Measurements from ENCODE around the gene KCNIP4. TPM values are rescaled to one million over a fixed set of nuclear protein-coding genes. Genes with fewer than 3 reads are reported as not detected.
"Not testable (repeated sequence)": the region's sequence is repeated elsewhere in the genome, so short reads cannot be mapped to it uniquely, and the experiment has no call there.

KCNIP4 gene
- total and polyA plus RNA-seq, 2 experiments from 2014 or later: 0.69 to 1.00 TPM

DNA sequence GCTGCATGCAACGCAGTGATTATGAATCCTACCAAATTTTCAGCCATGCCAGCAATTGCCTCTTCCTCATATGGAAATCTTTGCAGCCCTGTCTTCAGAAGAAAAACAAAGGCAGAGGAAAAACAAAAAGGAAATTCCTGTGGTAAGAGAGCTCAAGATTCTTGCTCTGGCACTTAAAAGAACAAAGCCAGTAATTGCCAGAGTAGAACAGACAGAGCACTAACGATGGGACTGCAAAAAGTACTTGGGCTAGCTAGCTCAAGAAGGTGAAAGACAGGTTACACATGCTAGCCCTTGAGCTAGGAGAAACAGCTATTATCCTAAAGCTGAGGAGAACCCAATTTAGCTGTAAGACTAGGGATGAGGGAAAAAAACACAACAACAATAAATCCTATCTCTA is 582.3 kb downstream of the KCNIP4 start:
- no peaks in the 10 kb centered on the region for H3K9me2 ChIP-seq (replicated peaks; ENCODE audit: insufficient read depth)
- no peaks in the 10 kb centered on the region for H3K4me1 ChIP-seq (ENCODE audit: insufficient read depth)
- no peaks in the 10 kb centered on the region for H3K9me3 ChIP-seq (ENCODE audit: low read depth)
- no peak overlapping the region for H3K4me2 ChIP-seq
- no peak for TF ChIP-seq EZH2 (IDR thresholded peaks at IDR 0.05; ENCODE audit: borderline replicate concordance)
- no peak for TF ChIP-seq EZH2phosphoT487 (IDR thresholded peaks at IDR 0.05; ENCODE audit: low read depth, severe bottlenecking, unreplicated experiment)
- TF ChIP-seq, protein P1, sequence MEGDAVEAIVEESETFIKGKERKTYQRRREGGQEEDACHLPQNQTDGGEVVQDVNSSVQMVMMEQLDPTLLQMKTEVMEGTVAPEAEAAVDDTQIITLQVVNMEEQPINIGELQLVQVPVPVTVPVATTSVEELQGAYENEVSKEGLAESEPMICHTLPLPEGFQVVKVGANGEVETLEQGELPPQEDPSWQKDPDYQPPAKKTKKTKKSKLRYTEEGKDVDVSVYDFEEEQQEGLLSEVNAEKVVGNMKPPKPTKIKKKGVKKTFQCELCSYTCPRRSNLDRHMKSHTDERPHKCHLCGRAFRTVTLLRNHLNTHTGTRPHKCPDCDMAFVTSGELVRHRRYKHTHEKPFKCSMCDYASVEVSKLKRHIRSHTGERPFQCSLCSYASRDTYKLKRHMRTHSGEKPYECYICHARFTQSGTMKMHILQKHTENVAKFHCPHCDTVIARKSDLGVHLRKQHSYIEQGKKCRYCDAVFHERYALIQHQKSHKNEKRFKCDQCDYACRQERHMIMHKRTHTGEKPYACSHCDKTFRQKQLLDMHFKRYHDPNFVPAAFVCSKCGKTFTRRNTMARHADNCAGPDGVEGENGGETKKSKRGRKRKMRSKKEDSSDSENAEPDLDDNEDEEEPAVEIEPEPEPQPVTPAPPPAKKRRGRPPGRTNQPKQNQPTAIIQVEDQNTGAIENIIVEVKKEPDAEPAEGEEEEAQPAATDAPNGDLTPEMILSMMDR (IDR thresholded peaks at IDR 0.05; ENCODE audit: poor library complexity): no peak
- no peaks in the 10 kb centered on the region for H3K36me3 ChIP-seq (replicated peaks; ENCODE audit: insufficient read depth, low read depth)
- H4K20me1 ChIP-seq (ENCODE audit: insufficient read depth, poor library complexity, severe bottlenecking): no peaks in the 10 kb centered on the region
- no peak for DNase-seq (ENCODE audit: low spot score)
- H2AFZ ChIP-seq: no peak overlapping the region
- H3K79me2 ChIP-seq: no peaks in the 10 kb centered on the region
- H3K4me3 ChIP-seq: no peak overlapping the region
- 26% methylated on average over 2 of the region's 2 CpGs for WGBS (ENCODE audit: low lambda C conversion rate, missing lambda C conversion rate)
- no peak overlapping the region for H3K27ac ChIP-seq
- no peaks in the 10 kb centered on the region for H3K27me3 ChIP-seq

DNA sequence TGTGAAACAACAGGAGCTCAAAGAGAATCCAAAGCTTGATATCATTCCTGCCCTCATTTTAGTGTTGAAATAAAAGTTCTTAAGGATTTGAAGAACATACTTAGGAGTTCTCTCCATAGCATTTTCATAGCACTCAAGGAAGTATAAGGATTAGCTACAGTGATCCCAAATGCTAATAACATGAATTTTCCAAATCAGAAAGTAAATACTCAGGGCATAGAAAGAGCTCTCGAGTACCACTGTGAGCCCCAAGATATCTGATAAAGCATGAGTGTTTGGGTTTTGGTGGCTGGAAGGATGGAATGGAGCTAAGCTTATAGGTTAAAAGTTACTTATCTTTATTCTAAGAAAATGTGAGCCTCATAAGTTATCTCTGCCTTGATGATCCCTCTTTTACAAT is 584.9 kb downstream of the KCNIP4 start:
- Histone ChIP-seq H4K20me1 (ENCODE audit: insufficient read depth, poor library complexity, severe bottlenecking) (no peaks in the 10 kb centered on the region), H3K4me1 (ENCODE audit: insufficient read depth) (no peaks in the 10 kb centered on the region), H3K4me2 (no peak overlapping the region), H3K27me3 (no peaks in the 10 kb centered on the region), H3K4me3 (no peak overlapping the region), H3K27ac (no peak overlapping the region), H2AFZ (no peak overlapping the region), H3K36me3 (replicated peaks; ENCODE audit: insufficient read depth, low read depth) (no peaks in the 10 kb centered on the region), H3K9me3 (ENCODE audit: low read depth) (no peaks in the 10 kb centered on the region), H3K79me2 (no peaks in the 10 kb centered on the region), H3K9me2 (replicated peaks; ENCODE audit: insufficient read depth) (no peaks in the 10 kb centered on the region)
- WGBS (ENCODE audit: low lambda C conversion rate, missing lambda C conversion rate): 46% methylated on average over 1 of the region's 1 CpG
- DNase-seq (ENCODE audit: low spot score): no peak
- TF ChIP-seq, protein P1 (IDR thresholded peaks at IDR 0.05; ENCODE audit: poor library complexity): no peak
- TF ChIP-seq EZH2 (IDR thresholded peaks at IDR 0.05; ENCODE audit: borderline replicate concordance): no peak
- no peak for TF ChIP-seq EZH2phosphoT487 (IDR thresholded peaks at IDR 0.05; ENCODE audit: low read depth, severe bottlenecking, unreplicated experiment)

DNA sequence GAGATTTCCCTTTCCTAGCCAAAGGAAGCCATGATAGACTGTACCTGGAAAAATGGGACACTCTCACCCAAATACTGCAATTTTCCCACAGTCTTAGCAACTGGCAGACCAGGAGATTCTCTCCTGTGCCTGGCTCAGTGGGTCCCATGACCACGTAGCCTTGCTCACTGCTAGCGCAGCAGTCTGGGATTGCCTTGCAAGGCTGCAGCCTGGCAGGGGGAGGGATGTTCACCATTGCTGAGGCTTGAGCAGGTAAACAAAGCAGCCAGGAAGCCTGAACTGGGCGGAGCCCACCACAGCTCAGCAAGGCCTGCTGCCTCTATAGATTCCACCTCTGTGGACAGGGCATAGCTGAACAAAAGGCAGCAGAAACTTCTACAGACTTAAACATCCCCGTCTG is 596.2 kb downstream of the KCNIP4 start:
- not testable (repeated sequence) for H3K36me3 ChIP-seq (replicated peaks; ENCODE audit: insufficient read depth, low read depth); H3K4me1 ChIP-seq (ENCODE audit: insufficient read depth); H3K9me3 ChIP-seq (ENCODE audit: low read depth); H3K9me2 ChIP-seq (replicated peaks; ENCODE audit: insufficient read depth); H3K79me2 ChIP-seq; H3K4me2 ChIP-seq; H3K27me3 ChIP-seq; H4K20me1 ChIP-seq (ENCODE audit: insufficient read depth, poor library complexity, severe bottlenecking); H2AFZ ChIP-seq; DNase-seq (ENCODE audit: low spot score); H3K27ac ChIP-seq; H3K4me3 ChIP-seq
- WGBS (ENCODE audit: low lambda C conversion rate, missing lambda C conversion rate): 90% methylated on average over 4 of the region's 4 CpGs

DNA sequence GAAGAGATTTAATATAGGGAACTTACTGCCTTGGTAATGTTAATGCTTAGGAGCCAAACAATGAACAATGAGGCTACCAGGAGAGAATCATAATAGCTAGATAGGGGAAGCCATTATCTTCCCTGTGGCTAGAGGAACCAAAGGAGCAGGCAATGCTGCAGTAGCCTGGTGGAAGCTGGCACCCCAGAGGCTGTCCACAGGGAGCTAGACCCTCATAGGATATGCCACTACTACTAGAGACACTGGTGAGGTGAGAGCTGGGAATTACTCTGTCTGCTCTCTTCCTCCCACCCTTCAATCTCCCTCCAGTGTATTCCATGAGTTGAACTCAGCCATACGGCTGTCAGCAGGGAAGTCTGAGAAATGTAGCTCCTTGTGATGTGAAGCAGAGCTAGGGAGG is 601.4 kb downstream of the KCNIP4 start:
- H3K27ac ChIP-seq: no peak overlapping the region
- H3K27me3 ChIP-seq: no peaks in the 10 kb centered on the region
- H3K4me1 ChIP-seq (ENCODE audit: insufficient read depth): no peaks in the 10 kb centered on the region
- H3K79me2 ChIP-seq: no peaks in the 10 kb centered on the region
- H4K20me1 ChIP-seq (ENCODE audit: insufficient read depth, poor library complexity, severe bottlenecking): no peaks in the 10 kb centered on the region
- no peak overlapping the region for H2AFZ ChIP-seq
- DNase-seq (ENCODE audit: low spot score): no peak
- H3K9me3 ChIP-seq (ENCODE audit: low read depth): no peaks in the 10 kb centered on the region
- H3K4me3 ChIP-seq: no peak overlapping the region
- H3K36me3 ChIP-seq (replicated peaks; ENCODE audit: insufficient read depth, low read depth): no peaks in the 10 kb centered on the region
- no peak for TF ChIP-seq EZH2phosphoT487 (IDR thresholded peaks at IDR 0.05; ENCODE audit: low read depth, severe bottlenecking, unreplicated experiment)
- TF ChIP-seq EZH2 (IDR thresholded peaks at IDR 0.05; ENCODE audit: borderline replicate concordance): no peak
- TF ChIP-seq, protein P1 (IDR thresholded peaks at IDR 0.05; ENCODE audit: poor library complexity): no peak
- 33% methylated on average over 1 of the region's 1 CpG for WGBS (ENCODE audit: low lambda C conversion rate, missing lambda C conversion rate)
- no peak overlapping the region for H3K4me2 ChIP-seq
- no peaks in the 10 kb centered on the region for H3K9me2 ChIP-seq (replicated peaks; ENCODE audit: insufficient read depth)

Data from hepatocyte (in vitro differentiated cells).